ENCODE results near the gene GNA14. TPM values are rescaled to one million over a fixed set of nuclear protein-coding genes. Genes with fewer than 3 reads are reported as not detected.

GNA14 gene
- total and polyA plus RNA-seq, 2 of the 8 experiments (the other 6 are each of a cell fraction or from before 2014, with no cell fraction given), result 3.4 to 6.3 TPM

GRCh38 chr9:77454663-77455062 is 193.5 kb downstream of the GNA14 start (continued):
- TF ChIP-seq CHD7 (IDR thresholded peaks at IDR 0.05; ENCODE audit: insufficient replicate concordance, low read length), result no peak
- TF ChIP-seq KDM1A (IDR thresholded peaks at IDR 0.05; ENCODE audit: borderline replicate concordance, low read length), result no peak
- TF ChIP-seq RXRA (IDR thresholded peaks at IDR 0.05; ENCODE audit: insufficient read depth, low read depth, low read length), result no peak
- TF ChIP-seq PHF8 (conservative IDR thresholded peaks at IDR 0.05; ENCODE audit: low read depth, low read length), result no peak
- TF ChIP-seq ASH2L (IDR thresholded peaks at IDR 0.05; ENCODE audit: low read length), result no peak
- no peak for TF ChIP-seq CBX8 (IDR thresholded peaks at IDR 0.05; ENCODE audit: borderline replicate concordance, low read depth, low read length)

All from H1 (cell line).